ENCODE measurements around the gene GAL3ST1.
"Not testable (repeated sequence)": the region's sequence is repeated elsewhere in the genome, so short reads cannot be mapped to it uniquely, and the experiment has no call there.

GAL3ST1 gene

GRCh38 chr22:30564045-30564760, 10.3 kb downstream of the GAL3ST1 start:
- no peak for DNase-seq (ENCODE audit: low read depth)

- no peak for DNase-seq (ENCODE audit: low read depth)
These were observed 12.1 kb downstream of the GAL3ST1 start for GRCh38 chr22:30562366-30562765.

GRCh38 chr22:30561402-30562189, 12.9 kb downstream of the GAL3ST1 start:
- no peak for DNase-seq (ENCODE audit: low read depth)

- not testable (repeated sequence) for DNase-seq (ENCODE audit: low read depth)
These were observed 13.7 kb downstream of the GAL3ST1 start for GRCh38 chr22:30560643-30561202.

- no peak for DNase-seq (ENCODE audit: low read depth)
These were observed 14.6 kb downstream of the GAL3ST1 start for GRCh38 chr22:30559889-30560288.

- no peak for DNase-seq (ENCODE audit: low read depth)
These were observed 17.2 kb downstream of the GAL3ST1 start for GRCh38 chr22:30557243-30557642.

- no peak for DNase-seq (ENCODE audit: low read depth)
These were observed 18.1 kb downstream of the GAL3ST1 start for GRCh38 chr22:30556388-30556787.

- no peak for DNase-seq (ENCODE audit: low read depth)
These were observed 18.9 kb downstream of the GAL3ST1 start for GRCh38 chr22:30555282-30556210.

GRCh38 chr22:30553971-30554370, 20.5 kb downstream of the GAL3ST1 start:
- no peak for DNase-seq (ENCODE audit: low read depth)

- DNase-seq (ENCODE audit: low read depth) = no peak
These were observed 21.7 kb downstream of the GAL3ST1 start for GRCh38 chr22:30552719-30553118.

- not testable (repeated sequence) for DNase-seq (ENCODE audit: low read depth)
These were observed 22.7 kb downstream of the GAL3ST1 start for GRCh38 chr22:30551813-30552212.

GRCh38 chr22:30547188-30547587, 27.3 kb downstream of the GAL3ST1 start:
- no peak for DNase-seq (ENCODE audit: low read depth)

GRCh38 chr22:30546616-30547015, 27.8 kb downstream of the GAL3ST1 start, which contains the start of gene SEC14L6:
Gene SEC14L6 (minus strand): TSS chr22:30546741. CDS start chr22:30546682, 59 bp downstream.
- no peak for DNase-seq (ENCODE audit: low read depth)

GRCh38 chr22:30542811-30543188, 31.7 kb downstream of the GAL3ST1 start:
- DNase-seq (ENCODE audit: low read depth) = no peak

GRCh38 chr22:30541961-30542810, 32.3 kb downstream of the GAL3ST1 start:
- DNase-seq (ENCODE audit: low read depth) = no peak

- DNase-seq (ENCODE audit: low read depth) = not testable (repeated sequence)
These were observed 33.0 kb downstream of the GAL3ST1 start for GRCh38 chr22:30541511-30541910.

- no peak for DNase-seq (ENCODE audit: low read depth)
These were observed 35.1 kb downstream of the GAL3ST1 start for GRCh38 chr22:30539368-30539767.

GRCh38 chr22:30538280-30538679, 36.2 kb downstream of the GAL3ST1 start:
- DNase-seq (ENCODE audit: low read depth) = no peak

- no peak for DNase-seq (ENCODE audit: low read depth)
These were observed 37.3 kb downstream of the GAL3ST1 start for GRCh38 chr22:30537083-30537731.

GRCh38 chr22:30535182-30535581, 39.3 kb downstream of the GAL3ST1 start:
- no peak for DNase-seq (ENCODE audit: low read depth)

Measured in stimulated activated CD8-positive, alpha-beta memory T cell treated with anti-CD3 and anti-CD28 coated beads, Interleukin-15, amount 100 ng/mL, for 1 hour (primary cell).